GM18517 (cell line): ENCODE results near the gene ABCE1.
"Not testable (repeated sequence)": the region's sequence is repeated elsewhere in the genome, so short reads cannot be mapped to it uniquely, and the experiment has no call there.

Experiments used
- ATAC-seq: cut with Tn5 transposase; IDR thresholded peaks from one replicate; pipeline ENCODE4 v1.9.1; 2021; ENCODE audit warnings: mild to moderate bottlenecking, moderate library complexity; ENCODE audit not compliant: unreplicated experiment

ABCE1 gene

GRCh38 chr4:145101091-145101490 is 3.0 kb downstream of the ABCE1 start:
- no peak for ATAC-seq

GRCh38 chr4:145102619-145103018 is 4.5 kb downstream of the ABCE1 start:
- no peak for ATAC-seq

- ATAC-seq = no peak
These were observed 5.4 kb downstream of the ABCE1 start for GRCh38 chr4:145103496-145103895.

GRCh38 chr4:145107126-145107525 is 9.0 kb downstream of the ABCE1 start:
- no peak for ATAC-seq

DNA sequence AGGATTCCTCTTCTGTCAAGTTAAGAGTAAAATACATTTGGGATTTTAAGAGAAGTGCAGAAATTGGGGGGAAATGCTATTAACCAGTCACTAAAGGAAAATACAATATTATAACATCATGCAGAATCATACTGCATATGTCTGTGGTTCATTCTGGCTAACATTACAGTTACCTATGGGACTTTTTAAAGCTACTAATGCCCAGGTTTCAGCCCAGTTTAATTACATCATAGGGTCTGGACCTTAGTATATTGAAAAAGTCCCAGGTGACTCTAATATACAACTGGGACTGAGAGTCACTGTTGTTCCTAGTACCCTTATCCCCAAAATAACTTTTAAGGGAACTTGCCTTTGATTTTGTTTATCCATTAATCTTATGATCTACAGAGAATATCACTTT is 10.0 kb downstream of the ABCE1 start:
- no peak for ATAC-seq

DNA sequence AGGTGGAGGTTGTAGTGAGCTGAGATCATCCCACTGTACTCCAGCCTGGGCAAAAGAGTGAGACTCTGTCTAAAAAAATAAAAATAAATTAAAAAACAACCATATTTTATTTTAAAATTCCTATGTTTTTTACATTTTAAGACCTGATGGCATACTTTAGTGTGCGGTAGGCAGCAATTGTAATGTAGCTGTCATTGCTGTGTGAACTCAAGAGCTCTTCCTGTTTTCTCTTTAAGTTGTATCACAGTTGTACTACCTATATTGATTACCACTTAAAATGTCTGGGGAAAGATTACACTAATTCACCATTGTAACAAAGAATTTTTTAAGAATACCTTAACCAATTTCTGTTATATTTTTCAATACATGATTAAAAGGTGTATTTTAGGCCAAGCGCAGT is 27.3 kb downstream of the ABCE1 start:
- ATAC-seq = no peak

- no peak for ATAC-seq
These were observed 32.0 kb downstream of the ABCE1 start for GRCh38 chr4:145130130-145130529.

- no peak for ATAC-seq
These were observed 32.8 kb downstream of the ABCE1 start for GRCh38 chr4:145130788-145131399.

- ATAC-seq = no peak
These were observed 33.7 kb downstream of the ABCE1 start for GRCh38 chr4:145131848-145132247.

- peak; percentile 81 for ATAC-seq
These were observed 34.5 kb downstream of the ABCE1 start for GRCh38 chr4:145132511-145133098.

DNA sequence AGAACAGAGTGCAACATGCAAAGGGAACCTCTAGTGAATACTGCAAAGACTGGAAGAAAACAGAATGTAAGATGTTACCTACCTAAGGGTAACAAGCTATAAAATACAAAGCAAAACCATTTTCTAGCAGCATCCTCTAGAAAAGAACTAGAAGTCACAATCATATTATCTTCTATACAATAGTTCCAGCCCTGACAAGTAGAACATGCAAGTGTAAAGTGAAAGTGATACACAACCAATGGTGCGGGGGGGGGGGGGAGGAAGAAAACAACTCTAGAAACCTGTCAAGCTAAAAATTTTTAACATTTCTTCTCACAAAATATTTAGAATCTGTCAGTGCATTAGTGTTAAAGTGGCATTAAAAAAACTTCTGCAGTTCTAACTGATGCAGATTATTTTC is 38.1 kb downstream of the ABCE1 start:
- ATAC-seq = not testable (repeated sequence)

DNA sequence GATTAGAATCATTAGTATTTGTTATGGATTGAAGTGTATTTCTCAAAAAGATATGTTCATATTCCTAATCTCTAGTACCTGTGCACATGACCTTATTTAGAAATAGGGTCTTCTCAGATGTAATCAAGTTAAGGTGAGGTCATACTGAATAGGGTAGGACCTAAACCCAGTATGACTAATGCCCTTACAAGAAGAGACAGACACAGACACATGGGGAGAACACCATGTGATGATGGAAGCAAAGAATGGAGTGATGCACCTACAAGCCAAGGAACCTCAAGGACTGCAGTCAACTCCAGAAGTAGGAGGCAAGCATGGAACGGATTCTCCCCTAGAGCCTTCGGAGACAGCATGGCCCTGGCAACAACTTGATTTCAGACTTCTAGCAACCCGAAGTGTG is 50.9 kb downstream of the ABCE1 start:
- no peak for ATAC-seq

DNA sequence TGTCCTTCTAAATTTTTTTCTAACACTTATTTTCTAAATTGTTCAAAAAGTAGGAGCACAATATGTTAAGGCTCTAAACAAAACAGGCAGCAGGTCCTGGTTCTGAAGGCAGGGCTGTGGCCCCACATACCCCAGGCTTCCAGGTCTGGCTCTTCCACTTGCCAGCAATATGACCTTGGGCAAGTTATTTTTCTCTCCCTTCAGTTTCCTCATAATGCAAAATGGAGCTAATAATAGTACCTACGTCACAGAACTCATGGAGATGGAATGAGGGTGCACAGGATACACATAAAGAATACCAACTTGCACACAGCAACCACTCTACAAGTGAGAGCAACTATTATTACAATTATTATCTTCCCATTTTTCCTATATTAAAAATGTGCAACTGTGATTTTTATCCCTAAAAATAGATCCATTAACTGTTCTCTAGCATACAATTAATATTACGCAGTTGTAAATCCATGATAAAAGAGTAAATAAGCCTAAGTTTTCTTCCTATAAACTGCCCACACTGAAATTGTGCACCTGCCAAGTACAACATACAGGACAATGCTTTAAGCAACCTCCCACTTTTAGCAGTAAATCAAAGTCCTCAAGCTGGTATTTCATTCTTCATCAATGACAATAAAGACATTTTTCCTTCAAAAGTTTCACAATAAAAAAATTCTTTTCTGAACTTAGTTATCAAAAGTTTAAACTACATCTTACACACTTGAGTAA is 55.2 kb downstream of the ABCE1 start:
- ATAC-seq = no peak

DNA sequence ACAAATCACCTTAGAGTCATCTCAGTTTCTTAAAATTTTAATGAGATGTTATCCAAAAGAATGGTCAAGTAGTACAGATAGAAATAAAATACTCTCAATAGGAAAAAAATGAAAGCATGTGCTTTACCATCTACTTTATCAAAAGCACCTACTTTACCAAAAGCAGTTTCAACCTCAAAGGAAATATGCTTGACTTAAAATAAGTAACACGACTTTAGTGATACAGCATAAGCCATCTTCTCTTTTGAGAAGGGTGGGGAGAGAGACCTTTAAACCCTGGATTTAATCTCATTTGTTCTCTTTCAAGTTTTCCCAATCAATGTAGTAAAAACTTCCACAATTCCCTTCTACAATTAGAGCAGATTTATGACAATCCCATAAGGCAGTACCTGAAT is 55.8 kb downstream of the ABCE1 start:
- ATAC-seq = no peak

- ATAC-seq = peak; percentile 70
These were observed 56.5 kb downstream of the ABCE1 start for GRCh38 chr4:145154573-145154972.

DNA sequence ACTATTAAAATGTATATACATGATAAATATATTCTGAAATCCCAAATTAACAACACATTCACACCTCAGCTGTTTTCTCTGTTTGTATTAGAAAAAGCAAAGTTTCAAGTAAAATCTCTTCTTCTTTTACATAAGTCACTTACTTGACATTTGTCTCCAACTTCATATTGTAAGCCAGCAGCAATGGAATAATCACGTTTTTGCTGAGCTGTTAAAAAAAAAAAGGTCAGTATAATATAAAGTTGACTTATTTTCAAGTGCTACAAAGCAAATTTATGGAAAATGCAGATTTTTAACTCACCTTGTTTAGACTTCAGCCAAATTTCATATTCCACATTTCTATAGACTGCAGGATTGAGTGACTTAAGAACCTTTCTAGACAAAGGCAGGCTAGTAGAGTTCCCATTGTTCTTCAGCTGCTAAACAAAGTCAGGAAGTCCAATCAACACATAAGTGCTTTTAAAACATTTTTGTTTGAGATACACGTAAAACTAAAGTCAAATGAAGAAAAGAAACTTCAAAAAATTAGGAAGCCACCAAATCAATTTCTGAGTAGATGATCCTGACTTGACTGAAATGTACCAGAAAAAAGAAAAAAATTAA is 57.3 kb downstream of the ABCE1 start:
- ATAC-seq = no peak

GRCh38 chr4:145156986-145157385 is 58.9 kb downstream of the ABCE1 start:
- no peak for ATAC-seq

DNA sequence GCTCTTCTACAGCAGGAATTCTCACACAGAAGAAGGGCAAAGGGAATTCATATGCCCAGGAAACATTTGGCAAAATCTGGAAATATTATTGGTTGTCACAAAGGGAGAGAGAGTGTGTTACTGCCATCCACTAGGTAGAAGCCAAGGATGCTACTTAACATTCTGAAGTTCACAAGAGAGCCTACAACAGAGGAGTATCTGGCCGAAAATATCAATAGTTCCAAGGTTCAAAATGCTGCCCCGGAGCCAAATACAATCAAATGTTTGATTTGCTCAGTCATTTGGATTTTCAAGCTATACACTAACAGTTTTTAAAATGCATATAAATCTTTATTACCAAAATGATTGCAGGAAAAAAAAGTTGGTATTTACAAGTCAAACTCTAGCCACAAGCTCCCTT is 63.4 kb downstream of the ABCE1 start:
- ATAC-seq = no peak

DNA sequence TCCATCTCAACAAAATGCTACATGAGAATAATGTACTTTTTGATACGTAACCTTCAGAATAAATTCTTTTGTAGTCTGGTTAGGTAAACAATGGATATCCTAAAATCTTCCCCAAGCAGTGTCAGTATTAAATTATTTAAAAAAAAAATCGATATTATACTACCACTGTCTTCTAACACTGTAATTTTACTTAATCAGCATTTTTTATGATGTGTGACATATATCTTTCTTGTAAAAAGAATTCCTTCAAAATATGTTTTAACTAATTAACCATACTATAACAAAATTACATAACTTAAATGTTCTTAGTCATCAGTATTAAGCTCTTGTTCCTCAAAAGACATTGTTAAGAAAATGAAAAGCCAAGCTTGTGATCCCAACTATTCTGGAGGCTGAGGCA is 69.8 kb downstream of the ABCE1 start:
- no peak for ATAC-seq

DNA sequence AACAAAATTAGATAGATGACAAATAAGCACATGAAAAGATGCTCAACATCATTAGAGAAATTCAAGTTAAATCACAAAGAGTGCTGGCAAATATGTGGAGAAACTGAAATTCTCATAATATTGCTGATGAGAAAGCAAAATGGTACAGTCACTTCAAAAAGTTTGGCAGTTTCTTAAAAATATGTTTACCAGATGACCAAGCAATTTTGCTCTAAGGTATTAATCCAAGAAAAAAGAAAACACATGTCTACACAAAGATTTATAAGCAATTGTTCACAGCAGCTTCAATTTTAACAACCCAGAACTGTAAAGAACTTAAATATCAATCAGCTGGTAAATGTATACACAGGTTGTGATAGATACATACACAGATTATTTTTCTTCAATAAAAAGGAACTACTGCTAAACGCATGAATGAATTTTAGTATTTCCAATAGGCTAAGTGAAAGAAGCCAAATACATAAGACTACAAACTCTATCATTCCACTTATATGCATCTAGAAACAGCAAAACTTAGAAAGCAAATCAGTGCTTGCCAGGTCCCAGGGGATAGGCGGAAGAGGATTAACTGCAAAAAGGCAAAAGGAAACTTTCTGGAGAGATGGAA is 70.6 kb downstream of the ABCE1 start:
- ATAC-seq = no peak

DNA sequence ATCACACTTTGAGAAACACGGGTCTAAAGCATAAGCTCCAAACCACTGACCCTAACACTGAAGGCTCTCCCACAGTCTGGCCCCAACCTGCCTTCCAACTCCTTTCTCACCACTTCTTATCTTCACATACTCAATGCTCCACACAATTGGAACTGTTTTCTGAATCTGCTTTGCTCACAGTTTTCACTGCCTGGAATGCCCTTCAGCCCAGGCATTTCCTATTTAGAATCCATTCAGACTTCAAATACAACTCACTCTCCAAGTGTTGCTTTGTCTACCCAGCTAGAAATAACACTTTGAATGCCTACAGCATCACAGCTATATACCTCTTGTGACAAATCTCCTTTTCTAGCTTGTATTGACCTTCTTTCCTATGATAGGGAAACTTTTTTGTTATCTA is 72.1 kb downstream of the ABCE1 start:
- ATAC-seq = no peak

DNA sequence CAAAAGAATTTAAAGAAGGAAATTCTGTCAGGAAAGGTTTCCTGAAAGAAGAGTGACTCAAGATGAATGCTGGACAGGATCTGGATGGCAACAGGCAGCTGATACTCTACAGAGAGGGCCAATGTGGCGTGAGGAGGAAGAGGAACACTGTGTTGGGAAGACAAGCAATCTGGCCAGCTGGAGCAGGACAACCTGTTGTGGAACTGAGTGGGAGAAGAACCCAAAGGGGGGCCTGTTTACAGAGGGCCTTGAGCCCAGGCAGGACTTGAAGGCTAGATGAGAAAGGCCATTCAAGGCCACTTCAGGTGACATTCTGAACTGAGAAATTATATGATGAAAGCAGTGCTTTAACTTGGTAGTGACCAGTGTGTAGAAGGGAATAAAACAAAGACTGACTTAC is 73.8 kb downstream of the ABCE1 start:
- ATAC-seq = no peak
